ENCODE measurements around the gene HSPB9. TPM values are rescaled to one million over a fixed set of nuclear protein-coding genes. Genes with fewer than 3 reads are reported as not detected.

Gene HSPB9
- total and polyA plus RNA-seq, 2 of the 8 experiments (the other 6 are each of a cell fraction or from before 2014, with no cell fraction given) = 0.27 to 0.30 TPM

- no peak overlapping the region for H3K56ac ChIP-seq (replicated peaks; ENCODE audit: insufficient read length, low read depth, low read length)
- H3K4me1 ChIP-seq (replicated peaks in 1 of 4; ENCODE audit: control insufficient read depth in 3 of 4, insufficient read depth in 4 of 4, low read length in 3 of 4) = peaks cover 0 to 11% (median 9%) of the 10 kb centered on the region in 4 experiments; a peak in 6 of 7 replicates
- H3K27ac ChIP-seq (ENCODE audit: low read depth, low read length) = no peak overlapping the region
- FAIRE-seq (no peak), DNase-seq (ENCODE audit: low read depth in 1 of 2, low spot score in 2 of 2) (no peak)
- H3K9ac ChIP-seq (replicated peaks in 1 of 4; ENCODE audit: extremely low read depth in 1 of 4, low read depth in 3 of 4, low read length in 3 of 4) = no peak overlapping the region
- no peaks in the 10 kb centered on the region for H3K79me1 ChIP-seq (ENCODE audit: low read depth, low read length)
- no peak overlapping the region for H2BK120ac ChIP-seq (replicated peaks; ENCODE audit: low read depth, low read length)
- no peak overlapping the region for H3K4ac ChIP-seq (replicated peaks; ENCODE audit: insufficient read length, low read depth, low read length)
- ChIA-PET POLR2A (ENCODE audit: partially characterized antibody) (interaction anchor here (0.7 to 2.2 kb wide), 4 partner anchors 12 to 79 kb away, joined by 3 to 9 read pairs (median 4); no protein-coding TSS in a partner anchor), CTCF (ENCODE audit: partially characterized antibody) (interaction anchor here (0.6 to 39.4 kb wide), 7 partner anchors 12 to 425 kb away, joined by 3 to 1084 read pairs (median 67); partner anchors contain the start of genes DHX58, DNAJC7, HSPB9 and KAT2A)
- no peak overlapping the region for H2AK5ac ChIP-seq (ENCODE audit: low read depth, low read length)
- H3K23ac ChIP-seq (ENCODE audit: insufficient read length) = no peak overlapping the region
- no peak overlapping the region for H4K8ac ChIP-seq (ENCODE audit: extremely low read depth, insufficient read depth, low read length)
- no peaks in the 10 kb centered on the region for H3K9me3 ChIP-seq (ENCODE audit: insufficient read depth in 2 of 2, low read depth in 1 of 2, low read length in 1 of 2)
- peaks cover 2% of the 10 kb centered on the region; the same call in 1 of the 2 replicates for H3K23me2 ChIP-seq (ENCODE audit: low read depth, low read length)
- no peaks in the 10 kb centered on the region for H3K36me3 ChIP-seq (ENCODE audit: control insufficient read depth in 2 of 4, insufficient read depth in 4 of 4, low read length in 3 of 4)
- TF ChIP-seq RXRA (IDR thresholded peaks at IDR 0.05; ENCODE audit: insufficient read depth, low read depth, low read length) = no peak
- no peak for TF ChIP-seq HDAC6 (IDR thresholded peaks at IDR 0.05; ENCODE audit: low read depth, low read length)
- no peak for TF ChIP-seq BCL11A (IDR thresholded peaks at IDR 0.05; ENCODE audit: low read depth in 2 of 2, low read length in 2 of 2)
- no peak for TF ChIP-seq SUZ12 (IDR thresholded peaks at IDR 0.05; ENCODE audit: low read length)
- TF ChIP-seq RFX5 (IDR thresholded peaks at IDR 0.05; ENCODE audit: borderline replicate concordance, low read depth, low read length) = no peak
- TF ChIP-seq ATF2 (IDR thresholded peaks at IDR 0.05; ENCODE audit: low read length) = no peak
- TF ChIP-seq KDM1A (IDR thresholded peaks at IDR 0.05; ENCODE audit: borderline replicate concordance, low read length) = no peak
- no peaks in the 10 kb centered on the region for H3K79me2 ChIP-seq (ENCODE audit: control insufficient read depth in 1 of 2, insufficient read depth in 2 of 2, low read length in 2 of 2)
- H2BK20ac ChIP-seq (ENCODE audit: low read length) = no peak overlapping the region
- H2AFZ ChIP-seq (ENCODE audit: low read length) = no peak overlapping the region
- no peak overlapping the region for H2BK15ac ChIP-seq (ENCODE audit: low read length)
- no peaks in the 10 kb centered on the region for H3K27me3 ChIP-seq (replicated peaks in 1 of 4; ENCODE audit: control insufficient read depth in 3 of 4, extremely low read depth in 1 of 4, insufficient read depth in 3 of 4, low read length in 3 of 4)
- no peak overlapping the region for H4K5ac ChIP-seq (ENCODE audit: insufficient read length, low read depth, low read length)
- WGBS, 2 experiments (ENCODE audit: extremely low coverage in 1 of 2, insufficient coverage in 1 of 2, insufficient read length in 1 of 2, insufficient replicate concordance in 2 of 2, low coverage in 1 of 2, low lambda C conversion rate in 2 of 2, missing lambda C conversion rate in 1 of 2) = 87% methylated on average over 3 of the region's 3 CpGs; no CpG with 5 or more reads in 1 of the 2 experiments
- H3K4me2 ChIP-seq (ENCODE audit: insufficient read depth in 1 of 2, low read depth in 2 of 2, low read length in 2 of 2) = no peak overlapping the region
- no peak overlapping the region for H3K18ac ChIP-seq (ENCODE audit: extremely low read depth, low read length)
- H2BK5ac ChIP-seq (ENCODE audit: low read depth, low read length) = no peak overlapping the region
- no peaks in the 10 kb centered on the region for H4K20me1 ChIP-seq (replicated peaks in 1 of 2; ENCODE audit: control insufficient read depth in 1 of 2, insufficient read depth in 2 of 2, low read length in 2 of 2)
- no peak overlapping the region for H3K14ac ChIP-seq (ENCODE audit: insufficient read length)
- no peak overlapping the region for H4K91ac ChIP-seq (replicated peaks; ENCODE audit: insufficient read length, low read length)
- H3K4me3 ChIP-seq (ENCODE audit: extremely low read depth in 1 of 4, insufficient read depth in 2 of 4, low read depth in 3 of 4, low read length in 4 of 4) = no peak overlapping the region
- H2BK12ac ChIP-seq (ENCODE audit: low read depth, low read length) = no peak overlapping the region
Observed at GRCh38 chr17:42104264-42104663, 18.3 kb upstream of the HSPB9 start.

Data from H1 (cell line).